ENCODE results near the gene NWD2.

NWD2 gene

GRCh38 chr4:37451656-37452055 is 207.1 kb downstream of the NWD2 start:
- no peak for TF ChIP-seq CTCF (IDR thresholded peaks at IDR 0.05; ENCODE audit: insufficient read depth, low read length, poor library complexity, severe bottlenecking)
- Histone ChIP-seq H3K4me3 (replicated peaks; ENCODE audit: low read depth, low read length) (no peak overlapping the region), H3K36me3 (ENCODE audit: control insufficient read depth, insufficient read depth, low read length) (no peaks in the 10 kb centered on the region), H3K27me3 (replicated peaks; ENCODE audit: control insufficient read depth, insufficient read depth, low read length) (peaks cover 1% of the 10 kb centered on the region)
- DNase-seq (ENCODE audit: extremely low read depth, insufficient read length) = no peak

- peak; percentile 62 for TF ChIP-seq CTCF (IDR thresholded peaks at IDR 0.05; ENCODE audit: insufficient read depth, low read length, poor library complexity, severe bottlenecking)
- Histone ChIP-seq H3K4me3 (replicated peaks; ENCODE audit: low read depth, low read length) (no peak overlapping the region), H3K36me3 (ENCODE audit: control insufficient read depth, insufficient read depth, low read length) (no peaks in the 10 kb centered on the region), H3K27me3 (replicated peaks; ENCODE audit: control insufficient read depth, insufficient read depth, low read length) (peaks cover 1% of the 10 kb centered on the region)
- DNase-seq (ENCODE audit: extremely low read depth, insufficient read length) = peak; percentile 27
These were observed 208.4 kb downstream of the NWD2 start for GRCh38 chr4:37452952-37453280.

GRCh38 chr4:37453281-37453998 is 208.9 kb downstream of the NWD2 start:
- H3K27me3 ChIP-seq (replicated peaks; ENCODE audit: control insufficient read depth, insufficient read depth, low read length) = peaks cover 1% of the 10 kb centered on the region
- H3K36me3 ChIP-seq (ENCODE audit: control insufficient read depth, insufficient read depth, low read length) = no peaks in the 10 kb centered on the region
- peak; percentile 15 for DNase-seq (ENCODE audit: extremely low read depth, insufficient read length)
- H3K4me3 ChIP-seq (replicated peaks; ENCODE audit: low read depth, low read length) = peak overlapping the region; percentile 39
- TF ChIP-seq CTCF (IDR thresholded peaks at IDR 0.05; ENCODE audit: insufficient read depth, low read length, poor library complexity, severe bottlenecking) = no peak

- no peak for TF ChIP-seq CTCF (IDR thresholded peaks at IDR 0.05; ENCODE audit: insufficient read depth, low read length, poor library complexity, severe bottlenecking)
- no peak for DNase-seq (ENCODE audit: extremely low read depth, insufficient read length)
- Histone ChIP-seq H3K4me3 (replicated peaks; ENCODE audit: low read depth, low read length) (no peak overlapping the region), H3K27me3 (replicated peaks; ENCODE audit: control insufficient read depth, insufficient read depth, low read length) (peaks cover 1% of the 10 kb centered on the region), H3K36me3 (ENCODE audit: control insufficient read depth, insufficient read depth, low read length) (no peaks in the 10 kb centered on the region)
These were observed 209.7 kb downstream of the NWD2 start for GRCh38 chr4:37453999-37454800.

GRCh38 chr4:37455301-37456131 is 211.0 kb downstream of the NWD2 start:
- Histone ChIP-seq H3K27me3 (replicated peaks; ENCODE audit: control insufficient read depth, insufficient read depth, low read length) (peaks cover 1% of the 10 kb centered on the region), H3K4me3 (replicated peaks; ENCODE audit: low read depth, low read length) (no peak overlapping the region), H3K36me3 (ENCODE audit: control insufficient read depth, insufficient read depth, low read length) (no peaks in the 10 kb centered on the region)
- TF ChIP-seq CTCF (IDR thresholded peaks at IDR 0.05; ENCODE audit: insufficient read depth, low read length, poor library complexity, severe bottlenecking) = no peak
- DNase-seq (ENCODE audit: extremely low read depth, insufficient read length) = no peak

Measured in GM06990 (cell line).